ENCODE data around the gene FBXO41. TPM values are rescaled to one million over a fixed set of nuclear protein-coding genes. Genes with fewer than 3 reads are reported as not detected.

Gene FBXO41
- total and polyA plus RNA-seq, 2 donors = 2.8 to 8.2 TPM

- Histone ChIP-seq H3K27ac (ENCODE audit: low read depth in 1 of 2, low read length in 1 of 2) (no peak overlapping the region), H3K4me3 (ENCODE audit: low read length in 2 of 2) (no peak overlapping the region), H3K9me3 (ENCODE audit: control insufficient read depth in 2 of 2, insufficient read depth in 1 of 2, low read length in 1 of 2) (no peaks in the 10 kb centered on the region), H3K36me3 (ENCODE audit: control insufficient read depth in 2 of 2, insufficient read depth in 2 of 2, low read length in 1 of 2) (peaks cover 32 to 57% of the 10 kb centered on the region in 2 donors), H3K4me1 (ENCODE audit: control insufficient read depth in 2 of 2, insufficient read depth in 2 of 2, low read length in 2 of 2) (peaks cover 7 to 20% of the 10 kb centered on the region in 2 donors), H3K27me3 (ENCODE audit: control insufficient read depth in 2 of 2, insufficient read depth in 1 of 2, low read length in 1 of 2) (no peaks in the 10 kb centered on the region)
- DNase-seq (ENCODE audit: low read depth in 6 of 9, low spot score in 9 of 9) = no peak
- WGBS = 95% methylated on average over 3 of the region's 3 CpGs
Observed at GRCh38 chr2:73239776-73240175, 44.5 kb downstream of the FBXO41 start.

DNA sequence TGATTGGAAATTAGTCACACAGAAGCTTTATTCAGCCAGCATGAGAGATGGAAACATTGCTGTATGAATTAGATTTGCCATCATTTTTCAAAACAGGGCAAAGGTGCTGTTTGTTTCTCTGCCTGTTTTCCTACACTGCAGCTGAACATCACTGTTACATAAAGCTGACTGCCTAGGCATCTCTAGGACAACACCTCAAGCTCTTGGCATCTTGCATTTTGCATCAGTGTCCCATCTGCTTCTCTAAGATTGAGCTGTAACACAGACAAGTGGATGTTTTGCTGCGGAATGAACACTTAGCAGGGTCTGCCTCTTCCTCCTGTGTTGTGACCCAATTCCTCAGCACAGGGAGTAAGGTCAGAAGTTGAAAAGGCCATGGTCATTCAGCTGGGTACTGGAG lies 45.3 kb downstream of the FBXO41 start:
- peaks cover 24 to 49% of the 10 kb centered on the region in 2 donors for H3K36me3 ChIP-seq (ENCODE audit: control insufficient read depth in 2 of 2, insufficient read depth in 2 of 2, low read length in 1 of 2)
- WGBS = 98% methylated on average over 1 of the region's 1 CpG
- no peak overlapping the region for H3K27ac ChIP-seq (ENCODE audit: low read depth in 1 of 2, low read length in 1 of 2)
- H3K4me3 ChIP-seq (ENCODE audit: low read length in 2 of 2) = no peak overlapping the region
- no peaks in the 10 kb centered on the region for H3K27me3 ChIP-seq (ENCODE audit: control insufficient read depth in 2 of 2, insufficient read depth in 1 of 2, low read length in 1 of 2)
- no peak for DNase-seq (ENCODE audit: low read depth in 6 of 9, low spot score in 9 of 9)
- peaks cover 7 to 22% of the 10 kb centered on the region in 2 donors for H3K4me1 ChIP-seq (ENCODE audit: control insufficient read depth in 2 of 2, insufficient read depth in 2 of 2, low read length in 2 of 2)
- H3K9me3 ChIP-seq (ENCODE audit: control insufficient read depth in 2 of 2, insufficient read depth in 1 of 2, low read length in 1 of 2) = peaks cover 0 to 4% of the 10 kb centered on the region in 2 donors

DNA sequence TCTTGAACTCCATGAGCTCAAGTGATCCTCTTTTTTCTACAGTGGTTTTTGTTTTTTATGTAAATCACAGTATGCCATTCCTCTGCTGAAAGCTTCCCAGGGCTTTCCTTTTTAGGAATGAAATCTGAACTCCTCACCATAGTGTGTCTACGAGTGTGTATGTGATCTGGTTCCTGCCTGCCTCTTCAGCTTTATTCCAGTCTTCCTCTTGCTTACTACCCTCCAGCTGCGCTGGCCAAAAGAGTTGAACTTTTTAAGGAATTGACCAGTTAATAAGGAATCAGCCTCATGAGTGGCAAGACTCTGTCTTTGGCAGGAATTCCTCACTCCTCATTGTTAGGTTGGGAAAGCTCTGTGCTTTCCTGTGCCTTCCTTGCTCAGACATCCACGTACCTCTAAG lies 46.1 kb downstream of the FBXO41 start:
- H3K36me3 ChIP-seq (ENCODE audit: control insufficient read depth in 2 of 2, insufficient read depth in 2 of 2, low read length in 1 of 2) = peaks cover 19 to 42% of the 10 kb centered on the region in 2 donors

DNA sequence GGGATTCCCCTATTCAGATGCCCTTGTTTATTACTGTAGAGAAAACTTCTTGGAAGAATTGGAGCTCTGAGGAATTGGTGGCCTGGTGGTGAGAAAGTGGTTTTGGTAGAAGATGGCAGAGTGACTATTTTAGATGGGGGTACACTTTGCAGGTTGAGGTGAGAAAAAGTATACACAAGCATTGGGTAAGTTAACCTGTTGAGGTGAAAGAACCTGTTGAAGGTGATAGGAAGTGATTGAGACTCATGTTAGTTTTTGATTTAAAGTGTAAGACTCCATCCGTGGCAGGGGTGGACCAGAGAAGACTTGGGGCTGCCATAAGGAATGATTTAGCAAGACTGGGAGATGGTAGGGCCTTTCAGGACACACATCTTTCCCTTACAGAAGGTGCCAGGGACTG lies 47.1 kb downstream of the FBXO41 start:
- H3K4me3 ChIP-seq (ENCODE audit: low read length in 2 of 2) = no peak overlapping the region
- no peaks in the 10 kb centered on the region for H3K27me3 ChIP-seq (ENCODE audit: control insufficient read depth in 2 of 2, insufficient read depth in 1 of 2, low read length in 1 of 2)
- peaks cover 0 to 4% of the 10 kb centered on the region in 2 donors for H3K9me3 ChIP-seq (ENCODE audit: control insufficient read depth in 2 of 2, insufficient read depth in 1 of 2, low read length in 1 of 2)
- H3K4me1 ChIP-seq (ENCODE audit: control insufficient read depth in 2 of 2, insufficient read depth in 2 of 2, low read length in 2 of 2) = peaks cover 10 to 33% of the 10 kb centered on the region in 2 donors
- 94% methylated on average over 1 of the region's 1 CpG for WGBS
- no peak for DNase-seq (ENCODE audit: low read depth in 6 of 9, low spot score in 9 of 9)
- H3K27ac ChIP-seq (ENCODE audit: low read depth in 1 of 2, low read length in 1 of 2) = no peak overlapping the region
- peaks cover 14 to 33% of the 10 kb centered on the region in 2 donors for H3K36me3 ChIP-seq (ENCODE audit: control insufficient read depth in 2 of 2, insufficient read depth in 2 of 2, low read length in 1 of 2)

More for the DNA sequence above, 46.1 kb downstream of the FBXO41 start:
- Histone ChIP-seq H3K4me3 (ENCODE audit: low read length in 2 of 2) (no peak overlapping the region), H3K27me3 (ENCODE audit: control insufficient read depth in 2 of 2, insufficient read depth in 1 of 2, low read length in 1 of 2) (no peaks in the 10 kb centered on the region), H3K9me3 (ENCODE audit: control insufficient read depth in 2 of 2, insufficient read depth in 1 of 2, low read length in 1 of 2) (peaks cover 0 to 4% of the 10 kb centered on the region in 2 donors), H3K27ac (ENCODE audit: low read depth in 1 of 2, low read length in 1 of 2) (no peak overlapping the region), H3K4me1 (ENCODE audit: control insufficient read depth in 2 of 2, insufficient read depth in 2 of 2, low read length in 2 of 2) (peaks cover 7 to 26% of the 10 kb centered on the region in 2 donors)
- WGBS = 96% methylated on average over 3 of the region's 3 CpGs
- DNase-seq (ENCODE audit: low read depth in 6 of 9, low spot score in 9 of 9) = no peak

GRCh38 chr2:73235315-73236028 lies 48.8 kb downstream of the FBXO41 start:
- H3K4me1 ChIP-seq (ENCODE audit: control insufficient read depth in 2 of 2, insufficient read depth in 2 of 2, low read length in 2 of 2) = peaks cover 10 to 33% of the 10 kb centered on the region in 2 donors
- DNase-seq (ENCODE audit: low read depth in 6 of 9, low spot score in 9 of 9) = peak in 3 of 9 donors; percentile 2 to 31 (median 10)
- WGBS = 78% methylated on average over 11 of the region's 11 CpGs
- H3K9me3 ChIP-seq (ENCODE audit: control insufficient read depth in 2 of 2, insufficient read depth in 1 of 2, low read length in 1 of 2) = peaks cover 0 to 4% of the 10 kb centered on the region in 2 donors
- peaks cover 14 to 29% of the 10 kb centered on the region in 2 donors for H3K36me3 ChIP-seq (ENCODE audit: control insufficient read depth in 2 of 2, insufficient read depth in 2 of 2, low read length in 1 of 2)
- H3K27me3 ChIP-seq (ENCODE audit: control insufficient read depth in 2 of 2, insufficient read depth in 1 of 2, low read length in 1 of 2) = no peaks in the 10 kb centered on the region
- peak overlapping the region; percentile 69 to 93 for H3K4me3 ChIP-seq (ENCODE audit: low read length in 2 of 2)
- peak overlapping the region; percentile 8 to 21 for H3K27ac ChIP-seq (ENCODE audit: low read depth in 1 of 2, low read length in 1 of 2)

GRCh38 chr2:73233932-73234832 lies 50.1 kb downstream of the FBXO41 start, which contains the start of gene CCT7:
TSS of gene CCT7 (plus strand) at chr2:73234308. CDS start at chr2:73234379, 71 bp downstream.
- peak; percentile 82 to 96 (median 89) for DNase-seq (ENCODE audit: low read depth in 6 of 9, low spot score in 9 of 9)
- Histone ChIP-seq H3K9me3 (ENCODE audit: control insufficient read depth in 2 of 2, insufficient read depth in 1 of 2, low read length in 1 of 2) (peaks cover 0 to 4% of the 10 kb centered on the region in 2 donors), H3K4me1 (ENCODE audit: control insufficient read depth in 2 of 2, insufficient read depth in 2 of 2, low read length in 2 of 2) (peaks cover 10 to 33% of the 10 kb centered on the region in 2 donors), H3K4me3 (ENCODE audit: low read length in 2 of 2) (peak within 1 kb of the TSS; percentile 69 to 93), H3K36me3 (ENCODE audit: control insufficient read depth in 2 of 2, insufficient read depth in 2 of 2, low read length in 1 of 2) (peaks cover 4 to 17% of the 10 kb centered on the region in 2 donors), H3K27me3 (ENCODE audit: control insufficient read depth in 2 of 2, insufficient read depth in 1 of 2, low read length in 1 of 2) (no peaks in the 10 kb centered on the region), H3K27ac (ENCODE audit: low read depth in 1 of 2, low read length in 1 of 2) (peak within 1 kb of the TSS; percentile 93 to 98)
- under 1% methylated on average over 69 of the region's 69 CpGs for WGBS

GRCh38 chr2:73233154-73233931 lies 50.9 kb downstream of the FBXO41 start, which contains the start of gene PRADC1:
TSS of gene PRADC1 (minus strand) at chr2:73233239. CDS start at chr2:73233160, 79 bp downstream.
- H3K27me3 ChIP-seq (ENCODE audit: control insufficient read depth in 2 of 2, insufficient read depth in 1 of 2, low read length in 1 of 2) = no peaks in the 10 kb centered on the region
- H3K36me3 ChIP-seq (ENCODE audit: control insufficient read depth in 2 of 2, insufficient read depth in 2 of 2, low read length in 1 of 2) = peaks cover 9% of the 10 kb centered on the region in 2 donors
- H3K9me3 ChIP-seq (ENCODE audit: control insufficient read depth in 2 of 2, insufficient read depth in 1 of 2, low read length in 1 of 2) = peaks cover 0 to 4% of the 10 kb centered on the region in 2 donors
- under 1% methylated on average over 67 of the region's 67 CpGs for WGBS
- H3K4me1 ChIP-seq (ENCODE audit: control insufficient read depth in 2 of 2, insufficient read depth in 2 of 2, low read length in 2 of 2) = peaks cover 10 to 33% of the 10 kb centered on the region in 2 donors
- H3K4me3 ChIP-seq (ENCODE audit: low read length in 2 of 2) = peak within 1 kb of the TSS; percentile 69 to 93
- peak within 1 kb of the TSS; percentile 93 to 98 for H3K27ac ChIP-seq (ENCODE audit: low read depth in 1 of 2, low read length in 1 of 2)
- peak; percentile 92 to 99 (median 96) for DNase-seq (ENCODE audit: low read depth in 6 of 9, low spot score in 9 of 9)

DNA sequence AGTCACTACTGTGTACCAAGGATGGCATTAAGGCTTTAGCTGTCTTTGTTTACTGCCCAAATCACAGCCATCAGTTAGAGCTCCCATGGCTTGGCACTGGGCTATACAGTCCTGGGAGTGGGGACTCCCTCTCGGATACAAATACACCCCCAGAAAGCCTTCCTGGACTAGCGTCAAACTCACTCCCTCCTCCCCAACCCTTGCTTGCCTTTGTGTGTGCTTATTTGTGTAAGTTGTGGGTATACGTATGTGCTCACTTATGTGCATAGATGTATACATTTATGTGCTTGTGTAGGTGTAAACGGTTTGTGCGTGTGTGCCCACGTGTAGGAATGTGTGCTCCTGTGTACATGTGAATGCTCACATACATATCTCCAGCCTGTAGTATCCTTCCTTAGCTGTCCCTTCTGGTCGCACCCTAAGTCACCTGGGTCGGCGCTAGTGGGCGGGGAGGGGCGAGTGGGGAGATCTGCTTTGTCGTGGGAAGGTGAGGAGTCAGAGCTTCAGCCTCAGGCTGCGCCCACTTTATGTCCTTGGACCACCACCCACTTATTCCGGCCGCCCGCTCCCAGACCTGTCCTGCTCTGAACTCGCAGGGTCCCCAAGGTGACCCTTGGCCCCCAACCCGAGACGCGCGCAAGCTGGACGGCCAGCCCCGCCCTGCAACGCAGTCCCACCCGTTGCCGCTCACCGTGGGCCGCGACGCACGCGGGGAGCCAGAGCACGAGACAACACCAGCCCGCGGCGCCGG lies 51.7 kb downstream of the FBXO41 start:
- peaks cover 10 to 33% of the 10 kb centered on the region in 2 donors for H3K4me1 ChIP-seq (ENCODE audit: control insufficient read depth in 2 of 2, insufficient read depth in 2 of 2, low read length in 2 of 2)
- H3K36me3 ChIP-seq (ENCODE audit: control insufficient read depth in 2 of 2, insufficient read depth in 2 of 2, low read length in 1 of 2) = peaks cover 8 to 9% of the 10 kb centered on the region in 2 donors
- H3K4me3 ChIP-seq (ENCODE audit: low read length in 2 of 2) = peak overlapping the region; percentile 69 to 93
- peaks cover 0 to 4% of the 10 kb centered on the region in 2 donors for H3K9me3 ChIP-seq (ENCODE audit: control insufficient read depth in 2 of 2, insufficient read depth in 1 of 2, low read length in 1 of 2)
- peak overlapping the region in 1 of 2 donors; percentile 36 for H3K27ac ChIP-seq (ENCODE audit: low read depth in 1 of 2, low read length in 1 of 2)
- H3K27me3 ChIP-seq (ENCODE audit: control insufficient read depth in 2 of 2, insufficient read depth in 1 of 2, low read length in 1 of 2) = no peaks in the 10 kb centered on the region
- WGBS = 5% methylated on average over 37 of the region's 37 CpGs
- DNase-seq (ENCODE audit: low read depth in 6 of 9, low spot score in 9 of 9) = peak in 2 of 9 donors; percentile 3 to 14

All from thymus (tissue), 11 donors.